SK-N-MC (cell line): ENCODE measurements around the gene RAB37.

Source experiments
- DNase-seq: peaks from one replicate; pipeline ENCODE4 v3.0.0-alpha.2; 2011; ENCODE audit warnings: low read depth, low spot score
- H3K27ac ChIP-seq: fragments of 200-600 bp; sonication (generic); 2 replicates; pipeline ENCODE4 v1.5.1; 2016; ENCODE audit warnings: mixed run types
- H3K36me3 ChIP-seq: fragments of 200-600 bp; sonication (generic); 2 replicates; pipeline ENCODE4 v1.6.1; 2017; ENCODE audit warnings: antibody characterized with exemption, low read length, mixed read lengths; ENCODE audit not compliant: insufficient read depth
- H3K4me3 ChIP-seq: fragments of 200-600 bp; sonication (generic); 2 replicates; pipeline ENCODE4 v1.5.1; 2016
- H3K9ac ChIP-seq: fragments of 200-600 bp; sonication (generic); 2 replicates; pipeline ENCODE4 v1.8.0; 2017; ENCODE audit warnings: mixed run types, mixed read lengths; ENCODE audit not compliant: insufficient read length
- H3K9me3 ChIP-seq: fragments of 200-600 bp; sonication (generic); 2 replicates; pipeline ENCODE4 v1.6.1; 2017; ENCODE audit warnings: low read depth, mild to moderate bottlenecking, antibody characterized with exemption, low read length, moderate library complexity, mixed read lengths
- EZH2 ChIP-seq: fragments of 200-600 bp; sonication (generic); IDR thresholded peaks from one replicate; pipeline ENCODE4 v1.6.1; 2017; ENCODE audit warnings: antibody characterized with exemption
- FOXP2 ChIP-seq: optimal IDR thresholded peaks from 2 replicates; pipeline ENCODE3; 2011; ENCODE audit warnings: mild to moderate bottlenecking, moderate library complexity; ENCODE audit not compliant: insufficient read depth; ENCODE audit errors: extremely low read length, control extremely low read depth
- POLR2AphosphoS5 ChIP-seq: IDR thresholded peaks from 2 replicates; pipeline ENCODE4 v1.6.1; 2012; ENCODE audit warnings: mild to moderate bottlenecking, low read depth, low read length, borderline replicate concordance

RAB37 gene

GRCh38 chr17:74699236-74699635 lies 37.8 kb upstream of the RAB37 start:
- Histone ChIP-seq H3K27ac (no peak overlapping the region), H3K9ac (no peak overlapping the region), H3K9me3 (no peaks in the 10 kb centered on the region), H3K4me3 (no peak overlapping the region), H3K36me3 (no peaks in the 10 kb centered on the region)
- DNase-seq: no peak
- no peak for TF ChIP-seq POLR2AphosphoS5
- TF ChIP-seq FOXP2: no peak
- no peak for TF ChIP-seq EZH2

GRCh38 chr17:74702116-74702871 lies 34.8 kb upstream of the RAB37 start:
- Histone ChIP-seq H3K9me3 (no peaks in the 10 kb centered on the region), H3K27ac (no peak overlapping the region), H3K36me3 (no peaks in the 10 kb centered on the region), H3K9ac (no peak overlapping the region), H3K4me3 (no peak overlapping the region)
- no peak for TF ChIP-seq FOXP2
- TF ChIP-seq POLR2AphosphoS5: no peak
- TF ChIP-seq EZH2: no peak
- no peak for DNase-seq

DNA sequence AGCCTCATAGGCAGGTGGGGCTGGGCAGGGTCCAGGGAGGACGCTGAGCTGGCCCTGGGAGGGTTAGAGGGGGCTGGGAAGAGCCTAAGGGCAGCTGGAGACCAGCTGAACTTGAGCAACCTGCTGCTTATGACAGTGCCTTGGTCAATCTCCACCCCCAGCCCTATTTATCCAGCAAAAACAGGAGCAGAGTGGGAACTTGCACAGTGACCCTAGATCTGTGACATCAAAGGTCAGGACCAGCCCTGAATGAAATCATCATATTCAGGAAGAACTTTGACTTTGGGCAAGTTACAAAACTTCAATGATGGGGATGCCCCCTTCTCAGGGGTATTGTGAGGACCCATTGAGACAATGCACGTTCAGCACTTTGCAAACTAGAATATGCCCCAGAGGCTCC lies 33.7 kb upstream of the RAB37 start:
- Histone ChIP-seq H3K9me3 (no peaks in the 10 kb centered on the region), H3K9ac (no peak overlapping the region), H3K36me3 (no peaks in the 10 kb centered on the region), H3K27ac (no peak overlapping the region), H3K4me3 (no peak overlapping the region)
- no peak for DNase-seq
- no peak for TF ChIP-seq EZH2
- no peak for TF ChIP-seq FOXP2
- no peak for TF ChIP-seq POLR2AphosphoS5

GRCh38 chr17:74704544-74704943 lies 32.5 kb upstream of the RAB37 start:
- TF ChIP-seq EZH2: no peak
- TF ChIP-seq POLR2AphosphoS5: no peak
- TF ChIP-seq FOXP2: no peak
- H3K4me3 ChIP-seq: no peak overlapping the region
- H3K9me3 ChIP-seq: no peaks in the 10 kb centered on the region
- H3K9ac ChIP-seq: no peak overlapping the region
- no peak overlapping the region for H3K27ac ChIP-seq
- no peaks in the 10 kb centered on the region for H3K36me3 ChIP-seq
- no peak for DNase-seq

DNA sequence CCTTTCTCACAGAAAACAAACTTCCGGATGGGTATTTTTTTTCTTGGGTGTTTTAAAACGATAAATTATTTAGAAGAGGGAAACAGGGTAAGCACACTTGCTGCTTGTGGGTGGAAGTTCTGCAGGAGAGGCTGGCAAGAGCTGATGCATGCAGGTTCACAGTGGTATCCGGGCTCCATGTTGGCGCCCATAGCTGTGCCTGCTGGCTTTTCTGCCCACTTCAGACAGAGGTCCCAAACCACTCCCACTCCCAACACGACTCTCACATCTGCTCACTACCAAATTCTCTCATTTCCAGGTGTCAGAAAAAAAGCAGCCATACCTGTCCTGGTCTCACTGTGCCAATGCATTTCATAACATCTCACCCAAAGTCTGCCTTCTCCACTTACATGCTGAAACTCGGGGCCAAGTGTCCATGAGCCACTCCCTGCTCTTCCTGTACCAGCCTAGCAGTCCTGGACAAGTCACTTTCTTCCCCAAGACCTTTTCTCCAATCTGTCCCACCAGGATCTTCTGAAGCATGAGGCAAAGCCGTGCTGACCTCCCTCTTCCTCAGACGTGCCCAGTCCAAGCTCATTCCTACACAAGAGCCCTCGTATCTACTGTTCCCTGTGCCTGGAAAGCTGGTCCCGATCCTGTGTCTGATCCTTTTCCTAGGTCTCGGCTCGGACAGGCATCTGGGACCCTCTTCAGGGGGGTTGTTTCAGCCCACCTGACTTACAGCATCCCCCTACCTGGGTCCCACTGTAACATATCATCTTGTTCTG lies 25.8 kb upstream of the RAB37 start:
- TF ChIP-seq EZH2 (no peak), FOXP2 (no peak)
- no peak overlapping the region for H3K27ac ChIP-seq
- no peaks in the 10 kb centered on the region for H3K36me3 ChIP-seq
- DNase-seq: no peak
- no peak overlapping the region for H3K9ac ChIP-seq
- no peak overlapping the region for H3K4me3 ChIP-seq
- H3K9me3 ChIP-seq: no peaks in the 10 kb centered on the region

DNA sequence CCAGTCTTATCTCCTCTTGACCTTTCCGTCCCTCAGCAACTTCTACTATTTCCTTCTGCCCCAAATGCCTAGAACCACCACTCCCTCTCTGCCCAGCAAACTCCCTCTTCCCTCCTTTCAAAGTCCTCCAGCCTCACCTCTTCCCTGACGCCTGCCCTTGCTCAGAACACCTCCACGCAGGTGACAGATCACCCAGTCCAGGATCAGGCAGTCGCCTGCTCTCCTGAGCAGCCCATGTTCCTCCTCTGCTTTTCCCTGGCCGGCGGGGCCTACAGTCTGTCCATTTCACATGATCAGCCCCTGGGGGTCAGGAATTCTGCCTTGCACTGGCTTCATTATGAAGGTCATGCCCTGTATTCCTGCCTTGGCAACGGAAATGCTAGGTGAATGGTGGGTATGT lies 24.8 kb upstream of the RAB37 start:
- no peak overlapping the region for H3K4me3 ChIP-seq
- no peak for DNase-seq
- H3K36me3 ChIP-seq: no peaks in the 10 kb centered on the region
- TF ChIP-seq FOXP2: no peak
- no peak for TF ChIP-seq EZH2
- no peak for TF ChIP-seq POLR2AphosphoS5
- no peaks in the 10 kb centered on the region for H3K9me3 ChIP-seq
- no peak overlapping the region for H3K9ac ChIP-seq
- H3K27ac ChIP-seq: no peak overlapping the region

GRCh38 chr17:74712756-74713155 lies 24.3 kb upstream of the RAB37 start, which contains the start of gene CD300LF:
Gene CD300LF (minus strand): TSS chr17:74712923. CDS start chr17:74712866, 57 bp downstream.
- Histone ChIP-seq H3K36me3 (no peaks in the 10 kb centered on the region), H3K9ac (no peak within 1 kb of the TSS), H3K9me3 (no peaks in the 10 kb centered on the region), H3K4me3 (no peak within 1 kb of the TSS), H3K27ac (no peak within 1 kb of the TSS)
- TF ChIP-seq FOXP2 (no peak), EZH2 (no peak), POLR2AphosphoS5 (no peak)
- no peak for DNase-seq

GRCh38 chr17:74713171-74713755 lies 23.8 kb upstream of the RAB37 start:
- Histone ChIP-seq H3K4me3 (no peak overlapping the region), H3K9me3 (no peaks in the 10 kb centered on the region), H3K36me3 (no peaks in the 10 kb centered on the region), H3K27ac (no peak overlapping the region), H3K9ac (no peak overlapping the region)
- DNase-seq: no peak
- TF ChIP-seq POLR2AphosphoS5: no peak
- no peak for TF ChIP-seq FOXP2
- TF ChIP-seq EZH2: no peak
